GM12874 (cell line): Measurements from ENCODE around the gene C4orf33.

ENCODE experiments used
- CTCF ChIP-seq: IDR thresholded peaks from 2 replicates; pipeline ENCODE4 v1.5.1; 2011; ENCODE audit warnings: low read depth, mild to moderate bottlenecking, control low read depth, low read length, moderate library complexity; ENCODE audit not compliant: insufficient read depth

C4orf33 gene

GRCh38 chr4:129131343-129131742, 35.4 kb downstream of the C4orf33 start:
- no peak for TF ChIP-seq CTCF

- TF ChIP-seq CTCF = no peak
Measured at GRCh38 chr4:129136433-129136832, 40.5 kb downstream of the C4orf33 start.

GRCh38 chr4:129138810-129139496, 43.0 kb downstream of the C4orf33 start:
- TF ChIP-seq CTCF = no peak

GRCh38 chr4:129140521-129140920, 44.6 kb downstream of the C4orf33 start:
- no peak for TF ChIP-seq CTCF

- no peak for TF ChIP-seq CTCF
Measured at GRCh38 chr4:129143359-129143758, 47.4 kb downstream of the C4orf33 start.

GRCh38 chr4:129144755-129145206, 48.8 kb downstream of the C4orf33 start:
- no peak for TF ChIP-seq CTCF

GRCh38 chr4:129145222-129145730, 49.3 kb downstream of the C4orf33 start:
- TF ChIP-seq CTCF = no peak
